GM12865 (cell line): ENCODE results near the gene MTURN.
"Not testable (repeated sequence)": the region's sequence is repeated elsewhere in the genome, so short reads cannot be mapped to it uniquely, and the experiment has no call there.

Experiments used
- DNase-seq: peaks from one replicate; pipeline ENCODE4 v3.0.0; 2010; ENCODE audit warnings: low read depth
- H3K4me3 ChIP-seq: 2 replicates; pipeline ENCODE4 v1.5.1; 2011; ENCODE audit warnings: mild to moderate bottlenecking, low read depth, low read length, control low read depth
- CTCF ChIP-seq: IDR thresholded peaks from 2 replicates; pipeline ENCODE4 v1.5.1; 2011; ENCODE audit warnings: low read length, control low read depth, low read depth, inconsistent platforms; ENCODE audit not compliant: insufficient read depth; ENCODE audit errors: missing control alignments

MTURN gene

GRCh38 chr7:30183749-30184369, 49.1 kb downstream of the MTURN start:
- no peak overlapping the region for H3K4me3 ChIP-seq
- TF ChIP-seq CTCF = no peak
- no peak for DNase-seq

GRCh38 chr7:30184791-30185487, 50.2 kb downstream of the MTURN start:
- TF ChIP-seq CTCF = no peak
- DNase-seq = peak; percentile 15
- H3K4me3 ChIP-seq = no peak overlapping the region

GRCh38 chr7:30185496-30185895, 50.7 kb downstream of the MTURN start:
- no peak for TF ChIP-seq CTCF
- no peak overlapping the region for H3K4me3 ChIP-seq
- no peak for DNase-seq

GRCh38 chr7:30186725-30187124, 51.9 kb downstream of the MTURN start:
- DNase-seq = no peak
- TF ChIP-seq CTCF = no peak

GRCh38 chr7:30187513-30187912, 52.7 kb downstream of the MTURN start:
- no peak for DNase-seq
- TF ChIP-seq CTCF = no peak
- no peak overlapping the region for H3K4me3 ChIP-seq

More at GRCh38 chr7:30186725-30187124, 51.9 kb downstream of the MTURN start:
- no peak overlapping the region for H3K4me3 ChIP-seq

- H3K4me3 ChIP-seq, DNase-seq: not testable (repeated sequence)
Observed at GRCh38 chr7:30188381-30188780, 53.6 kb downstream of the MTURN start.

- no peak overlapping the region for H3K4me3 ChIP-seq
- TF ChIP-seq CTCF = no peak
- DNase-seq = no peak
Observed at GRCh38 chr7:30188811-30189210, 54.0 kb downstream of the MTURN start.
